Lower leg skin (tissue), 4 donors: ENCODE data around the gene NOTCH3. TPM values are rescaled to one million over a fixed set of nuclear protein-coding genes. Genes with fewer than 3 reads are reported as not detected.

ENCODE experiments used
- DNase-seq, 2 donors: peaks; one replicate each; pipeline ENCODE4 v3.0.0-alpha.2; 2019; ENCODE audit warnings: low spot score in 2 of 2
- H3K4me3 ChIP-seq: fragments of 200-600 bp; sonication (generic); 2 replicates; pipeline ENCODE4 v1.5.1; 2017; ENCODE audit warnings: mild to moderate bottlenecking, low read depth; ENCODE audit not compliant: poor library complexity, severe bottlenecking
- POLR2A ChIP-seq, 2 donors: fragments of 450-650 bp; IDR thresholded peaks; one replicate each; pipeline ENCODE4 v1.6.1; 2016 to 2017; ENCODE audit warnings: antibody characterized with exemption in 2 of 2, mild to moderate bottlenecking in 1 of 2, moderate library complexity in 1 of 2
- WGBS, 2 donors: methylation state at CpG; one replicate each; pipeline ENCODE4 v1.1.5; 2018; 5-methylcytosine and 5-hydroxymethylcytosine counted together
- intact Hi-C: fragments of 100-400 bp; cut with DNase I; formaldehyde crosslinking; loops from one replicate; pipeline ENCODE4 v1.15.0; 2023; ENCODE audit warnings: low total_unique reads
- total RNA-seq, 4 donors: library from RNA; depleted of rRNA; stranded (reverse); fragments of >200 nt; gene quantifications; one replicate each; pipeline ENCODE4 v1.1.0, GENCODE V29; 2016
- TF ChIP-seq, protein P1 (sequence below), 3 donors: fragments of 450-650 bp; IDR thresholded peaks; one replicate each; pipeline ENCODE4 v1.5.1; 2016; ENCODE audit warnings: antibody characterized with exemption in 3 of 3, mild to moderate bottlenecking in 3 of 3, moderate library complexity in 2 of 3

NOTCH3 gene
- total RNA-seq, 4 donors from 2014 or later = 215 to 332 (median 251) TPM

DNA sequence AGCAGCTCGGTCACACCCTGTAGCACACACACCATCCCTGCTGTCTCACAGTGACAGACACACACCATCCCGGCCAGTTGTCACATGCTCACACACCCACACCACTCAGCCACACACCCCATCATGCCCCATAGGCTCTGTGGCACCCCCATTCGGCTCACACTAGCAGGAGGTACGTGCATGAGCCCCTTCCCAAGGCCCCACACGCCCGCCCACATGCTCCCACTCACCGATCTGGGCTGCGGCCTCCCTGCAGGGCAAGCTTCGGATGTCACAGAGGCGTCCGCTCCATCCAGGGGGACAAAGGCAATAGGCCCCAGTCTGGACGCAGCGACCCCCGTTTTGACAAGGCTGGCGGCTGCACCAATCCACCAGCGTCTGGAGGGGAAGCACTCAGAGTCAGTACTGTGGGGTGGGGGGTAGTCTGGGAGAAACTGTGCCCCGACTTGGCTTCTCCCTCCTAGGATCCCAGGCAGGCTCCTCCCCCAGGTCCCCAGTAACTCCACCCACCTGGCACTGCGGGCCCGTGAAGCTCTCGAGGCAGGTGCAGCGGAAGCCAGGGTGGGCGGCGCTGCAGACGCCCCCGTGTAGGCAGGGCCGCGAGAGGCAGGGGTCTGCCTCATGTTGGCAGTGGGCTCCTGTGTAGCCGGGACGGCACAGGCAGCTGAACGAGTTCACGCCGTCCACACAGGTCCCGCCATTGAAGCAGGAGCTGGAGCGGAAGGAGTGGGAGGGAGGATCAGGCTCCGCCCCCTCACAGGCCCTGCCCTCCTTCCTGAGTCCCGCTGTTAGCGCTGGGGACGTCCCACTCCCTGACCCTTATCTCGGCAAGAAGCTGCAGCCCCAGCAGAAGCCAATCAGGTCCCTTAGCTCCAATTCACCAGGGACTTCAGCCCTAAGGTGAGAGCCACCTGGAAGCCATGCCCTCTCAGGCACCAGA, 20.1 kb downstream of the NOTCH3 start:
- intact Hi-C loops = no loop called here
- no peak overlapping the region for H3K4me3 ChIP-seq
- 75 to 82% methylated on average over 33 to 37 of the region's 39 CpGs for WGBS, 2 donors
- no peak for DNase-seq
- no peak for TF ChIP-seq POLR2A (IDR thresholded peaks at IDR 0.05)
- TF ChIP-seq, protein P1, sequence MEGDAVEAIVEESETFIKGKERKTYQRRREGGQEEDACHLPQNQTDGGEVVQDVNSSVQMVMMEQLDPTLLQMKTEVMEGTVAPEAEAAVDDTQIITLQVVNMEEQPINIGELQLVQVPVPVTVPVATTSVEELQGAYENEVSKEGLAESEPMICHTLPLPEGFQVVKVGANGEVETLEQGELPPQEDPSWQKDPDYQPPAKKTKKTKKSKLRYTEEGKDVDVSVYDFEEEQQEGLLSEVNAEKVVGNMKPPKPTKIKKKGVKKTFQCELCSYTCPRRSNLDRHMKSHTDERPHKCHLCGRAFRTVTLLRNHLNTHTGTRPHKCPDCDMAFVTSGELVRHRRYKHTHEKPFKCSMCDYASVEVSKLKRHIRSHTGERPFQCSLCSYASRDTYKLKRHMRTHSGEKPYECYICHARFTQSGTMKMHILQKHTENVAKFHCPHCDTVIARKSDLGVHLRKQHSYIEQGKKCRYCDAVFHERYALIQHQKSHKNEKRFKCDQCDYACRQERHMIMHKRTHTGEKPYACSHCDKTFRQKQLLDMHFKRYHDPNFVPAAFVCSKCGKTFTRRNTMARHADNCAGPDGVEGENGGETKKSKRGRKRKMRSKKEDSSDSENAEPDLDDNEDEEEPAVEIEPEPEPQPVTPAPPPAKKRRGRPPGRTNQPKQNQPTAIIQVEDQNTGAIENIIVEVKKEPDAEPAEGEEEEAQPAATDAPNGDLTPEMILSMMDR (IDR thresholded peaks at IDR 0.05) = no peak

DNA sequence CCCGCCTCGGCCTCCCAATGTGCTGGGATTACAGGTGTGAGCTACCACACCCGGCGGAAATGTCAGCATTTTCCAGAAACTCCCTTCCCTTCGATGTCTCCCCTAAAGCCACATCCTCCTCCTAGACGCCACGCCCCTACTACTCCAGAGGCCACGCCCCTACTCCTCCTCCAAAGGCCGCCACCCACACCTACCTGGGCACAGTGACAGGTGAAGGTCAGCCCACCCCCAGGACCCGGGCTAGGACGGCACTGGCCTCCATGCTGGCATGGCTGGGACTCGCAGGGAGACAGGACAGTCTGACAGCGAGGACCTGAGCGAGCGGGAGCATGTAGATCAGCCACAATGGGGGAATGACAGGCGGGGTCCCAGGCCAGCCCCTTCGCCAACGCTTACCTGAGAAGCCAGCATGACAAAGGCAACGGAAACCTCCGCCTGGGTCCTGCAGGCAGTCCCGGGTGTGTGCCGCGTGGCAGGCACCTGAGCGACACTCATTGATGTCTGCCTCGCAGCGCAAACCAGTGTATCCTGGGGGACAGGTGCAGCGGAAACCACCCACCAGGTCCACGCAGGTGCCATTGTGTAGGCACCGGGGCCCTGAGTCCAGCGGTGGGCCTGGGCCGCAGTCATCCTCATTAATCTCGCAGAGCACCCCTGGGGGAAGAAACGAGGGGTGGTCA, 22.0 kb downstream of the NOTCH3 start:
- H3K4me3 ChIP-seq = no peak overlapping the region
- DNase-seq = no peak
- TF ChIP-seq, protein P1 (IDR thresholded peaks at IDR 0.05) = no peak
- no peak for TF ChIP-seq POLR2A (IDR thresholded peaks at IDR 0.05)
- intact Hi-C loops = loop anchor here (5.0 kb wide), 1 partner anchor 84 kb away; no protein-coding TSS in a partner anchor
- 86 to 89% methylated on average over 33 of the region's 33 CpGs for WGBS, 2 donors

DNA sequence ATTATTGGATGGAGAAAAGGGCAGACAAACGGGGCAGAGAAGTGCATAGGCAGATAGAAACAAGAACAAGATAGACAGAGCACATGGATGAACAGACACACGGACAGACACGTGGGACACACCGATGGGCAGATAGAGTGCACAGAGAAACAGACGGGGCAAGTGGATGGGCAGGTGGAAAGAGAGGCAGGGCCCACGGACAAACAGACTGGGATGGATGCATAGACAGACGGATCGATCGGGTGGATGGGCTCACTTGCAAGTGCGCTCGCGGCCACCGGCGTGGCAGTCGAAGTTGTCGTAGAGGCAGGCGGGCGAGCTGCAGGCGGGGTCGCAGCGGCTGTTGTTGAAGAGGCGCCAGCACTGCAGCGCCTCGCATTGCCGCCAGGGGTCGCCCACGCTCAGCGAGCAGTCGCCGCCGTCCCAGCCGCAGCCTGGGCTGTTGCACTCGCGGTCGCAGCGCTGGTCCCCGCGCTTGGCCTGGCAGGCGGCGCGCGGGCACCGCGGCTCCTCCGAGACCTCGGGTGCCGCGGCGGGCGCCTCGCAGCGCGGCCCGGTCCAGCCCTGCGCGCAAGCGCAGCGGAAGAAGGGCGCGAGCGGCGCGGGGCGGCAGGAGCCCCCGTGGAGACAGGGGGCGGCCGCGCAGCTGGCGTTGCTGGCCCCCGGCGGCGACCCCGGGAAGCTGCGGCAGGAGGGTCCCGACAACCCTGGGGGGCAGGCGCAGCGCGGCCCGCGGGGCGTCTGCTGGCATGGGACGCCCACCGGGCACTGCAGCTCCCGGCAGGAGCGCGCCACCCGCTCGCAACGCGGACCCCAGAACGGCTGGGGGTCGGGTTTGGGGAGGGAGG, 23.3 kb downstream of the NOTCH3 start:
- intact Hi-C loops = loop anchor here (2.0 to 5.0 kb wide), 2 partner anchors 85 to 379 kb away; no protein-coding TSS in a partner anchor
- peak; percentile 53 to 95 for DNase-seq
- no peak overlapping the region for H3K4me3 ChIP-seq
- WGBS, 2 donors = 2 to 8% methylated on average over 49 to 53 of the region's 92 CpGs
- no peak for TF ChIP-seq POLR2A (IDR thresholded peaks at IDR 0.05)
- TF ChIP-seq, protein P1 (IDR thresholded peaks at IDR 0.05) = peak in 1 of 3 donors; percentile 77

DNA sequence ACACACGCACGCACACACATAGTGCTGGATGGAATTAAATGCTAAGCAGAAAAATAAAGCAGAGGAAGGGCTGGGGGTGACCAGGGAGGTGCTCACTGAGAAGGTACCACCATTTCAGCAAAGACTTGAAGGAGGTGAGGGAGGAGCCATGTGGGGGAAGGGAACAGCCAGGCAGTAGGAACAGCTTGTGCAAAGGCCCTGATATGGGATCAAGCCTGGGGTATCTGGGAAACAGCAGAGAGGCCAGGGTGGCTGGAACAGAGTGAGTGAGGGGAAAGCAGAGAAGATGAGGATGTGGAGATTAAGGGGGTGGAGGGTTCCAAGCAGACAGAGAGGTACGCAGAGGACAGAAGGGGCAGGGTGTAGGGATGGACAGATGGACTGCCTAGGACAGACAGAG, 25.2 kb downstream of the NOTCH3 start:
- no peak overlapping the region for H3K4me3 ChIP-seq
- no peak for TF ChIP-seq POLR2A (IDR thresholded peaks at IDR 0.05)
- TF ChIP-seq, protein P1 (IDR thresholded peaks at IDR 0.05) = no peak
- intact Hi-C loops = loop anchor here (2.0 to 5.0 kb wide), 2 partner anchors 87 to 381 kb away; no protein-coding TSS in a partner anchor
- DNase-seq = no peak
- WGBS, 2 donors = 90 to 92% methylated on average over 3 of the region's 3 CpGs

DNA sequence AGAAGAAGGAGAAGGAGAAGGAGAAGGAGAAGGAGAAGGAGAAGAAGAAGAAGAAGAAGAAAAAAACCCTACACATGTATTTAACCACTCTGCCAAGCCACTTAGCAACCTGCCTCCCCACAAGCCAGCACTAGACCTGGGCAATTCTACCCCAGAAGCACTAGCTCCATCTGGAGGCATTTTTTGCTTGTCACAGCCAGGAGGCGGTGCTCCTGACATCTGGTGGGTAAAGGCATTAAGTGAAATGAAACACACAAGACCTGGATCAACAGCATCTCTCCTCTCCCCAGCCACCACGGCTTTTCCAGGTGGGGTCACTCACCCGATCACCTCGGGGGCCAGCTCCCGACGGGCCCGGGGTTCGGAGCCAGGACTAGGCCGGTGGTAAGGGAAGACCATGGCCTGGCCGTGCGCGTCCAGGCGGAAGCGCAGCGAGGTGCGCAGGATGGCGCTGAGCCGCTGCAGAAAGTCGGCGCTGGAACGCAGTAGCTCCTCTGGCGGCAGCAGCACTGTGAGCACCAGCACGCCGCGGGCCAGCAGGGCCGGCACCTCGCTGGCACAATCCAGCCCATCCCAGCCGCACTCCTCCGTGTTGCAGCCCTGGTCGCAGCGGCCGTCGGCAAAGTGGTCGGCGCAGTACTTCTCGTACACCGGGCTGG, 26.9 kb downstream of the NOTCH3 start:
- 94 to 96% methylated on average over 35 to 37 of the region's 37 CpGs for WGBS, 2 donors
- intact Hi-C loops = no loop called here
- DNase-seq = no peak
- H3K4me3 ChIP-seq = no peak overlapping the region
- no peak for TF ChIP-seq POLR2A (IDR thresholded peaks at IDR 0.05)
- TF ChIP-seq, protein P1 (IDR thresholded peaks at IDR 0.05) = no peak
